Vagina (tissue), 2 donors: ENCODE data around the gene CDH4. TPM values are rescaled to one million over a fixed set of nuclear protein-coding genes. Genes with fewer than 3 reads are reported as not detected.

Experiments used
- DNase-seq, 2 donors: peaks; one replicate each; pipeline ENCODE4 v3.0.0-alpha.2; 2017; ENCODE audit errors: extremely low spot score in 2 of 2
- H3K27ac ChIP-seq: fragments of 200-600 bp; sonication (generic); one replicate; pipeline ENCODE4 v1.5.1; 2019
- H3K27me3 ChIP-seq: fragments of 200-600 bp; sonication (generic); one replicate; pipeline ENCODE4 v1.5.1; 2019
- H3K36me3 ChIP-seq, 2 donors: fragments of 200-600 bp; sonication (generic); one replicate each; pipeline ENCODE4 v1.5.1; 2017 to 2019
- H3K4me1 ChIP-seq: fragments of 200-600 bp; sonication (generic); one replicate; pipeline ENCODE4 v1.5.1; 2019
- H3K4me3 ChIP-seq, 2 donors: fragments of 200-600 bp; sonication (generic); 1 replicate in 1 of 2; 2 replicates in 1 of 2; pipeline ENCODE4 v1.5.1; 2016 to 2019
- H3K9me3 ChIP-seq: fragments of 200-600 bp; sonication (generic); one replicate; pipeline ENCODE4 v1.5.1; 2019
- POLR2A ChIP-seq, 2 donors: fragments of 450-650 bp; IDR thresholded peaks; one replicate each; pipeline ENCODE4 v1.6.1; 2017; ENCODE audit warnings: antibody characterized with exemption in 2 of 2, mild to moderate bottlenecking in 2 of 2, moderate library complexity in 2 of 2
- POLR2AphosphoS5 ChIP-seq, 2 donors: sonication (generic); formaldehyde crosslinking; IDR thresholded peaks; one replicate each; pipeline ENCODE4 v1.9.0; 2017; ENCODE audit warnings: antibody characterized with exemption in 2 of 2, mild to moderate bottlenecking in 2 of 2, low read depth in 1 of 2; ENCODE audit not compliant: insufficient read depth in 1 of 2
- intact Hi-C: fragments of 100-400 bp; cut with DNase I; formaldehyde crosslinking; loops from one replicate; pipeline ENCODE4 v1.15.1; 2023
- total RNA-seq: library from RNA; depleted of rRNA; stranded (reverse); fragments of >200 nt; gene quantifications from one replicate; pipeline ENCODE4 v1.2.3, GENCODE V29; 2016
- TF ChIP-seq, protein P1 (sequence below), 3 experiments: fragments of 450-650 bp in 2 of 3; fragments of 200-600 bp in 1 of 3; sonication (generic) in 1 of 3; IDR thresholded peaks; one replicate each; pipeline ENCODE4 v1.5.1; 2017 to 2019; ENCODE audit warnings: antibody characterized with exemption in 3 of 3, mild to moderate bottlenecking in 2 of 3, moderate library complexity in 2 of 3

Gene CDH4
- total RNA-seq, 1 donor from 2014 or later = 0.25 TPM

- DNase-seq = no peak
Measured at GRCh38 chr20:61765081-61765870, 513.2 kb downstream of the CDH4 start.

GRCh38 chr20:61765871-61766654 is 514.0 kb downstream of the CDH4 start:
- no peak overlapping the region for H3K4me3 ChIP-seq
- no peaks in the 10 kb centered on the region for H3K9me3 ChIP-seq
- intact Hi-C loops = no loop called here
- no peaks in the 10 kb centered on the region for H3K36me3 ChIP-seq
- no peak for DNase-seq
- H3K4me1 ChIP-seq = no peaks in the 10 kb centered on the region
- H3K27me3 ChIP-seq = no peaks in the 10 kb centered on the region
- TF ChIP-seq, protein P1, sequence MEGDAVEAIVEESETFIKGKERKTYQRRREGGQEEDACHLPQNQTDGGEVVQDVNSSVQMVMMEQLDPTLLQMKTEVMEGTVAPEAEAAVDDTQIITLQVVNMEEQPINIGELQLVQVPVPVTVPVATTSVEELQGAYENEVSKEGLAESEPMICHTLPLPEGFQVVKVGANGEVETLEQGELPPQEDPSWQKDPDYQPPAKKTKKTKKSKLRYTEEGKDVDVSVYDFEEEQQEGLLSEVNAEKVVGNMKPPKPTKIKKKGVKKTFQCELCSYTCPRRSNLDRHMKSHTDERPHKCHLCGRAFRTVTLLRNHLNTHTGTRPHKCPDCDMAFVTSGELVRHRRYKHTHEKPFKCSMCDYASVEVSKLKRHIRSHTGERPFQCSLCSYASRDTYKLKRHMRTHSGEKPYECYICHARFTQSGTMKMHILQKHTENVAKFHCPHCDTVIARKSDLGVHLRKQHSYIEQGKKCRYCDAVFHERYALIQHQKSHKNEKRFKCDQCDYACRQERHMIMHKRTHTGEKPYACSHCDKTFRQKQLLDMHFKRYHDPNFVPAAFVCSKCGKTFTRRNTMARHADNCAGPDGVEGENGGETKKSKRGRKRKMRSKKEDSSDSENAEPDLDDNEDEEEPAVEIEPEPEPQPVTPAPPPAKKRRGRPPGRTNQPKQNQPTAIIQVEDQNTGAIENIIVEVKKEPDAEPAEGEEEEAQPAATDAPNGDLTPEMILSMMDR (IDR thresholded peaks at IDR 0.05) = no peak
- no peak overlapping the region for H3K27ac ChIP-seq

More at GRCh38 chr20:61765081-61765870, 513.2 kb downstream of the CDH4 start:
- Histone ChIP-seq H3K36me3 (no peaks in the 10 kb centered on the region), H3K27ac (no peak overlapping the region), H3K4me1 (no peaks in the 10 kb centered on the region), H3K4me3 (no peak overlapping the region), H3K27me3 (no peaks in the 10 kb centered on the region), H3K9me3 (no peaks in the 10 kb centered on the region)
- TF ChIP-seq, protein P1 (IDR thresholded peaks at IDR 0.05) = no peak
- no peak for TF ChIP-seq POLR2A (IDR thresholded peaks at IDR 0.05)
- TF ChIP-seq POLR2AphosphoS5 (IDR thresholded peaks at IDR 0.05; ENCODE audit: insufficient read depth in 1 of 2, low read depth in 1 of 2) = no peak
- intact Hi-C loops = no loop called here

DNA sequence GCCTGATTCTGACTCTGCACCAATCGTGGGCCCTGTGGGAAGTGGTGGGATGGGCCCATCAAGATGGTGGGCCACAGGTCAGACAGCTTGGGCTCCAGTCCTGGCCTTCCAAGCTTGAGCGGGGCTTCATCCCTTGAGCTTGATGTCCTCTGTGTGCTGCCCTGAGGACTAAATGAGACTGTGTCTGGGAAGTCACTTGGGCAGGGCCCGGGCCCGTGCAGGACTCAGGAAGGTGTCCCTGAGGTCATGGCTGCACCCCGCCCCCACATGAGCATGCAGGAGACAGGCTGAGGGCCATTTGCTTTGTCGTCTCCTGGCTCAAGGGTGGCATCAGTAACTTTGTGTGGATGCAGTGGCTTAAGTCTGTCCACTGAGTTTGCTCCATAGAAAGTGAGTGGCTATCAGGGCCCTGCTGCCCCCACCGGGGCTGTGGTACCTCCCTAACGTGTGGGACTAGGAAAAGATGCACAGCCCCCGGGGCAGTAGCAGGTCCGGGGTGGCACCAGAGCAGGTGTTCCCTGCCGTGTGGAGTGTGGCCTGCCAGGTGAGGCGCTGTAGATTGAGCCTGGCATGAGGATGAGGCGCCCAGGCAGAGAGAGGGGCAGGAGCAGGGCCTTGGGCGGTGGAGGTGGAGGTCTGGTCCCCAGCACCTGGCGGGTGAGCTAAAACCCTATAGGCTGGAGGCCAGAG is 515.0 kb downstream of the CDH4 start:
- H3K27me3 ChIP-seq = no peaks in the 10 kb centered on the region
- H3K27ac ChIP-seq = no peak overlapping the region
- H3K4me3 ChIP-seq = no peak overlapping the region
- no peaks in the 10 kb centered on the region for H3K4me1 ChIP-seq
- intact Hi-C loops = no loop called here
- TF ChIP-seq POLR2AphosphoS5 (IDR thresholded peaks at IDR 0.05; ENCODE audit: insufficient read depth in 1 of 2, low read depth in 1 of 2) (no peak), POLR2A (IDR thresholded peaks at IDR 0.05) (no peak)
- TF ChIP-seq, protein P1 (IDR thresholded peaks at IDR 0.05) = no peak
- no peak for DNase-seq
- H3K36me3 ChIP-seq = no peaks in the 10 kb centered on the region
- no peaks in the 10 kb centered on the region for H3K9me3 ChIP-seq

DNA sequence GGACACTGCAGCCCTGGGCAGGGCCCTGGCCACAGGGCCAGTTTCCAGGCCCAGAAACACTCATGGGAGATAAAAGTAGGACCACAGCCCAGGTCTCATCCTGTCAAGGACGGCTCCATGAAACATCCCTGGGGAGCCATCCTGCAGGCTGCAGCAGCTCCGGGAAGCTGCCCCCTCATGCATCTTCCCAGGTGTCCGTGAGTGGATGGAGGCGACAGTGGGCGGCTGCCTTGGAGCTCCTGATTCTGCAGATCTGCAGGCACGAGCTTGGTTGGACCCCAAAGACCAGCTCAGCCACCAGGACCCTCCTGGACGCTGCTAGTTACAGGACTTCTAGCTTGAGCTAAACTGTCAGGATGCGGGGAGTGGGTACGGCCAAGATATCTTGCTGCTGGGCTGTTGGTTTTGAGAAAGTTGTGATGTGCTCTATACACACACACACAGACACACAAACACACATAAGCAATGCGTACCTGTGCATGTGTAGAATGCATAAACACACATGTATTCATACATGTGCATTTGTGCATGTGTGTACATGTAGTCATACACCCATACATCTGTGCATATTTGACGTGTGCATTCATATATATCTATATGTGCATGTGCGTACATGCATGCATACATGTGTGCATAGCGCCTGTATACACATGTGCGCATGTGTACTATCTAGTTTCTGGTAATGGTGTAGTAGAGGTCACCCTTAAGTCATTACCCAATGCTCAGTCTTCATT is 515.9 kb downstream of the CDH4 start:
- TF ChIP-seq, protein P1 (IDR thresholded peaks at IDR 0.05) = no peak
- TF ChIP-seq POLR2AphosphoS5 (IDR thresholded peaks at IDR 0.05; ENCODE audit: insufficient read depth in 1 of 2, low read depth in 1 of 2) = no peak
- TF ChIP-seq POLR2A (IDR thresholded peaks at IDR 0.05) = no peak
- no peak for DNase-seq
- no peaks in the 10 kb centered on the region for H3K27me3 ChIP-seq
- no peak overlapping the region for H3K4me3 ChIP-seq
- no peak overlapping the region for H3K27ac ChIP-seq
- H3K4me1 ChIP-seq = no peaks in the 10 kb centered on the region
- H3K36me3 ChIP-seq = no peaks in the 10 kb centered on the region
- intact Hi-C loops = no loop called here
- no peaks in the 10 kb centered on the region for H3K9me3 ChIP-seq
